ENCODE results near the gene SKA1.

The SKA1 gene

DNA sequence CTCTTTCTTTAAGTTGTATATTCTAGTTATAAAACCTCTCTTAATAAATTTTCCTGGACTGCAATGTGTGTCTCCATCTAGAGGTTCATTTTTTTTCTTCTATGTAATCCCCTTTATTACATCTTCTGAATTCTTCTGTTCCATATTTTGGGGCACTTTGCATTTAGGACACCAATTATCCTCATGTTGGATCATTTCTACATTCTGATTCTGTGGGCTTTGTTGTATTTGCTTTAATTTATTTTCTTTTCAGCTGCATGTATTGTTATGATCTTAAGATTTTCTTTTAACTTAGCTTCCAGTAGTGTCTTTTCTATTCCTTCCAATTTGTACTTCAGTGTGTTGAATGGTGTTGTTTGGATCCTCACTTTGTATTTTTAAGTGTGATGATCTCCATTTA, 5.2 kb upstream of the SKA1 start:
- TF ChIP-seq GATA3 (IDR thresholded peaks at IDR 0.05; ENCODE audit: low read depth, low read length) (no peak), GATA2 (IDR thresholded peaks at IDR 0.05; ENCODE audit: low read depth, low read length) (no peak)

DNA sequence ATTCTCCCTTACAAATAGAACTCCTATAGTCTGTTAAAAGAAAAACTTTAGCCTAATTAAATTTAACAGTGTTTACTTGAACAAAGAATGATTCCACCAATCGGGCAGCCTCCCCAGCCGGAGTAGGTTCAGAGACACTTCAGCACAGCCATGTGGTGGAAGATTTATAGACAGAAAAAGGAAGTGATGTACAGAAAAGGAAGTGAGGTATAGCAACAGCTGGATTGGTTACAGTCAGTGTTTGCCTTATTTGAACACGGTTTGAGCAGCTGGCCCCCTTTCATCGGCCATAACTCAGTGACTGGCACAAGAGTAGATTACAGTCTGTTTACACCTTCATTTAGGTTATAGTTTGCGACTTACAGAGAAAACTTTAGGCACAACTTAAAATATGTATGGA, 2.1 kb upstream of the SKA1 start:
- TF ChIP-seq GATA2 (IDR thresholded peaks at IDR 0.05; ENCODE audit: low read depth, low read length) = no peak
- no peak for TF ChIP-seq GATA3 (IDR thresholded peaks at IDR 0.05; ENCODE audit: low read depth, low read length)

DNA sequence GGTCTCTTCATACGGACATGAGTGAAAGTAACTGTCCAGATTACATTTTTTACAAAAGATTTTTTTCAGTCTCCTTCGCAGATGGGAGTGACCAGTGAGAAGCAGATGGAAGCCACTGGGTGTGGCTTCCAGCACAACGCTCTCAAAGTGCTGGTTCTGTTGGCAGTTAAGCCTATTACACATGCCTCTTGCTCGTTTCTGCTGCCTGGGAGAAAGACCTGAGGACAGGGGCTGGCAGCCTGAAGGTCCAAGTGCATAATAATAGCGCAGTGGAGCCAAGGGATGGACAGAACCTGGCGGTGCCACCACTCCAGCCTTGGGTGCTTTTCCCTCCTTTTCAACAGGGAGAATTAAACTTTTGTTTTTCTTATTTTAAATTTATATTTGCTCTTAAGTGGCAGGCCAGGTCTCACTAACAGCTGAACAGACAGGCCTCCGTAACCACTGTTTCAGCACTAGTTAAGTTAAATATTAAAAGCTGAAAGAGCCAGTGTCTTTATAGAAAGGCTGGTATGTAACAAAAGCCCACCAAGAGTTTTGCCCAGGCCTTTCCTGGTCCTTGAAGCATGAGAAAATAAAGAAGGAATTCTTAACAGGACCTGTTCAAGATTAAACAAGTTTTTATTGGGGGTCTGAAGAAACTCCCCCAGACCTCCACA, 1.2 kb upstream of the SKA1 start:
- no peak for TF ChIP-seq GATA3 (IDR thresholded peaks at IDR 0.05; ENCODE audit: low read depth, low read length)
- no peak for TF ChIP-seq GATA2 (IDR thresholded peaks at IDR 0.05; ENCODE audit: low read depth, low read length)

DNA sequence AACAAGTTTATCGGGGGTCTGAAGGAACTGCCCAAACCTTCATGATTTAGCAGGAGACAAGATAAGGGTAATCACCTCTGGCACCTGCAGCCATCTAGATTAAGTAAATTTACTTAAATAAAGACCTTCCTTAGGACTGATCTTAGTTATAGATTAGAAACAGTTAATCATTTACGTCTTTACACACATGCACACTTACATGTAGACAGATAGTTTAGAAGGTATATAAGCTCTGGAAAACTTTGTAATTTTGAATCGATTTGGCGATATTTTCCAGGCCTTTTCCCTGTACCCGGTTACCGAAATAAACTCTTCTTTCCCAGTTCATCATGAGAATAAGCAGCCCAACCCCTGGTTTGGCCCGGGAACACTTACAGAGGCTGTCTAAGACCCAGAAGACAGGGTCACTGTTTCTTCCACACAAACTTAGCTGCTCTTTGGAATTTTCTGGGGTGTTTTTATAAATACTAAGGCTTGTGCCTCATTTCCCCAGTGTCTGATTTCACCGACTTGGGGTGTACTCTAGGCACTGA, 560 bp upstream of the SKA1 start:
- TF ChIP-seq GATA2 (IDR thresholded peaks at IDR 0.05; ENCODE audit: low read depth, low read length) = no peak
- TF ChIP-seq GATA3 (IDR thresholded peaks at IDR 0.05; ENCODE audit: low read depth, low read length) = no peak

DNA sequence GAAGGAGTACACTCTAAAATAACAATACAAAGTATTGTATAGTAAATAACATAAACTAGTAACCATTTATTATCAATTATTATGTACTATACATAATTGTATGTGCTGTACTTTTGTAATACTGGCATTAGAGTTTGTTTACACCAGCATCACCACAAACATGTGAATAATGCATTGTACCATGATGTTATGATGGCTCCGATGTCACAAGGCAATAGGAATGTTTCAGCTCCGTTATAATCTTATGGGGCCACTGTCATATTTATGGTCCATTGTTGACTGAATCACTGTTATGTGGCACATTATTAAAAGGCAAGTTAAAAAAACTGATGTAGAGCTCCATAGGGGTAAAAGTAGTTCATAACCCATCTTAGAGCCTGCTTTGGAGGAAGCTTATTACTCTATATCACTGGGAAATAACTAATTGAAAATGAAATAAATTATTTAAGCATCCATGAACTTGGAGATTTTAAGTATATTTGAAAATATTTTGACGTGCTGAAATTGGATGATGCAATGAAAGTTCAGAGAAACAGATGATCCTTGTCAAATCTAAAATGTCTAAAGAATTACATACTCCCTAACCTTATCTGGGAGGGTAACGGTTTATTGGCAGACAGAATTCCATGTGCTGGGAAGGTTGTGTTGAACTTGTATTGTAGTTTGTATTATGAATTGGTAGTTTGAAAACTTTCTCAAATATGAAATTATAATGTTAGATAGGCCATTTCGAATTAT, 2.4 kb downstream of the SKA1 start:
- TF ChIP-seq GATA2 (IDR thresholded peaks at IDR 0.05; ENCODE audit: low read depth, low read length) = no peak
- TF ChIP-seq GATA3 (IDR thresholded peaks at IDR 0.05; ENCODE audit: low read depth, low read length) = no peak

DNA sequence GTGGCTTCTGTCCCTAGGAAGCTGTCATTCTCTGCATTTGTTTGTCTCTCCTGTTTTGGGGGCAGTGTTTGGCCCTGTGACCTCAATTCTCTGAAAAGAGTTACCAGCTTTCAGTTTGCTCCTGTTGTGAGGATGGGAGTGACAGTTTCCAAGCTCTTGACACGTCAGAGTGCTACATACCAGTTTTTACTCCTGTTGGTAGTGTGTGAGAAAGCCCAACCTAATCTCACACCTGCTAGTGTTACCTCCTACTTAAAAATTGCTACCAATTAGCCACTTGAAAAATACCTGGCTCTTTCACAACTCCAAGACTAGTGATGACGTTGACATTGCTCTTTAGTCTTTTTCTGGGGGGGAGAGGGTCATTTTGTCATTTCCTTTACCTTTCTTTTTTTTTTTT, 14.1 kb downstream of the SKA1 start:
- no peak for TF ChIP-seq GATA3 (IDR thresholded peaks at IDR 0.05; ENCODE audit: low read depth, low read length)
- TF ChIP-seq GATA2 (IDR thresholded peaks at IDR 0.05; ENCODE audit: low read depth, low read length) = no peak

GRCh38 chr18:50393802-50394201, 19.0 kb downstream of the SKA1 start:
- TF ChIP-seq GATA3 (IDR thresholded peaks at IDR 0.05; ENCODE audit: low read depth, low read length) (no peak), GATA2 (IDR thresholded peaks at IDR 0.05; ENCODE audit: low read depth, low read length) (no peak)

DNA sequence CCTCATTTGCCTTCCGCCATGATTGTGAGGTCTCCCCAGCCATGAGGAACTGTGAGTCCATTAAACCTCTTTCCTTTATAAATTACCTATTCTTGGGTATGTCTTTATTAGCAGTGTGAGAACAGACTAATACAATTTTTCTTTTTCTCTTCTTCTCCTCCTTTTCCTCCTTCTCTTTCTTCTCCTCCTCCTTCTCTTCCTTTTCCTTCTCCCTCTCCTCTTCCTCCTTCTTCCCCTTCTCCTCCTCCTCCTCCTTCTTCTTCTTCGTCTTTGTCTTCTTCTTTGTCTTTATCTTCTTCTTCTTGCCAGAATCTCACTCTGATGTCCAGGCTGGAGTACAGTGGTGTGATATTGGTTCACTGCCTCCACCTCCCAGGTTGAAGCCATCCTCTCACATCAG, 20.2 kb downstream of the SKA1 start:
- TF ChIP-seq GATA2 (IDR thresholded peaks at IDR 0.05; ENCODE audit: low read depth, low read length) (no peak), GATA3 (IDR thresholded peaks at IDR 0.05; ENCODE audit: low read depth, low read length) (no peak)

GRCh38 chr18:50396005-50396660, 21.3 kb downstream of the SKA1 start:
- TF ChIP-seq GATA3 (IDR thresholded peaks at IDR 0.05; ENCODE audit: low read depth, low read length) = no peak
- TF ChIP-seq GATA2 (IDR thresholded peaks at IDR 0.05; ENCODE audit: low read depth, low read length) = no peak

- TF ChIP-seq GATA3 (IDR thresholded peaks at IDR 0.05; ENCODE audit: low read depth, low read length) (no peak), GATA2 (IDR thresholded peaks at IDR 0.05; ENCODE audit: low read depth, low read length) (no peak)
Observed at GRCh38 chr18:50397023-50397422, 22.2 kb downstream of the SKA1 start.

DNA sequence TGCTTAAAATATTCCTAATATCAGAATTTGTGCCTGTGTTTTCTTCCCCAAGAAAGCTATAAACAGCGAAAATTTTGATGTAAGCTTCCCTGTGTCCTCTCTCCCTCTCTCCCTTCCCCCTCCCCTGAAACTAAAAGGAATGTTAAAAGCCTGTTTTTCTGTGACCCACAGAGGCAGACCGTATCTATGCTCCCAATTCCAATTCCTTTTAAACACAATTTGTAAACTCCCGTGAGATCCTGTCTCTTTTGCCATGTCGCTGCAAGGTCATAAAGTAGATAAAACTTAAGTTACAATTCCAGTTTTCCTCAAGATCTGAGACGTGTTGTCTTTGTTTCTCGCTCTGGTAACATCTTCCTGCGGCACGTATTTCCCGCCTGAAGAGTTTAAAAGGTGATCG, 23.3 kb downstream of the SKA1 start:
- TF ChIP-seq GATA2 (IDR thresholded peaks at IDR 0.05; ENCODE audit: low read depth, low read length) (no peak), GATA3 (IDR thresholded peaks at IDR 0.05; ENCODE audit: low read depth, low read length) (no peak)

- TF ChIP-seq GATA3 (IDR thresholded peaks at IDR 0.05; ENCODE audit: low read depth, low read length) (peak; percentile 87), GATA2 (IDR thresholded peaks at IDR 0.05; ENCODE audit: low read depth, low read length) (peak; percentile 90)
Observed at GRCh38 chr18:50398947-50399346, 24.1 kb downstream of the SKA1 start.

DNA sequence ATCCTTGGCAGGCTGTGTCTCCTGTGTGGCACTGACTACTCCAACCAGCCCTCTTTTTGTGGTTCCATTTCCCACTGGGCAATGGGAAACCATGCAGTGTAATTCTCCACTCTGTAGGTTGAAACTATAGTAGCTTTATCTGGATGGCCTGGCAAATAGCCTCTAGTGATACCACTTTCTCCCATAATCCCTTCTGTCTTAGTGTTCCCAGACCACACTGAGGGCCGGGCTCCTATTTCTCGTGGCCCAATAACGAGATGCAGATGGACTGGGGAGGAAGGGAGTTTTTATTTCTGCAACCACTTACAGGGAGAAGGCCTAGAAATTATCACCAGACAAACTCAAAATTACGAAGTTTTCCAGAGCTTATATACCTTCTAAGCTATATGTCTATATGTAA, 24.7 kb downstream of the SKA1 start:
- TF ChIP-seq GATA2 (IDR thresholded peaks at IDR 0.05; ENCODE audit: low read depth, low read length) (no peak), GATA3 (IDR thresholded peaks at IDR 0.05; ENCODE audit: low read depth, low read length) (no peak)

DNA sequence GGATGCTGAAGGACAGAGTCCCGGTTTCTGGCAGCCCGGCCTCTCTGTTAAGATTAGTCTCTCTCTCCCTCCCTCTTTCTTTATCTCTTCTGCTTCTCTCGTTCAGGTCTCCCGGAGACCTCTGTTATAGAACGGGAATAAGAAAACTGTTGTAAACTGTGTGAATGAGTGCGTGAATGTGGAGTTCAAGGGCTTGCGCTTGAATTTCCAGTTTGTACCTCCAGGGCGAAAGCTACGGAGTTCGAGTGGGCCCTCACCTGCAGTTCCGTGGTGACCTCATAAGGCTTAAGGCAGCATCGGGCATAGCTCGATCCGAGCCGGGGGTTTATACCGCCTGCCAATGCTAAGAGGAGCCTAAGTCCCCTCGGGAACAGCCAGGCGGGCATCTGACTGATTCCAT, 26.4 kb downstream of the SKA1 start:
- no peak for TF ChIP-seq GATA3 (IDR thresholded peaks at IDR 0.05; ENCODE audit: low read depth, low read length)
- TF ChIP-seq GATA2 (IDR thresholded peaks at IDR 0.05; ENCODE audit: low read depth, low read length) = no peak

- TF ChIP-seq GATA3 (IDR thresholded peaks at IDR 0.05; ENCODE audit: low read depth, low read length) (no peak), GATA2 (IDR thresholded peaks at IDR 0.05; ENCODE audit: low read depth, low read length) (no peak)
Observed at GRCh38 chr18:50401888-50402287, 27.0 kb downstream of the SKA1 start.
